Epithelial cell of proximal tubule (primary cell): ENCODE measurements around the gene EXOC6. TPM values are rescaled to one million over a fixed set of nuclear protein-coding genes. Genes with fewer than 3 reads are reported as not detected.
A peak's percentile ranks its signal among the peaks of the same experiment; 100 is the strongest.

ENCODE experiments used
- DNase-seq: peaks from one replicate; pipeline ENCODE4 v3.0.0-alpha.2; 2011; ENCODE audit warnings: low read depth
- H3K4me3 ChIP-seq: 2 replicates; pipeline ENCODE4 v1.5.1; 2011; ENCODE audit warnings: low read depth, mild to moderate bottlenecking, low read length
- CTCF ChIP-seq: conservative IDR thresholded peaks from 2 replicates; pipeline ENCODE4 v1.5.1; 2012; ENCODE audit warnings: low read depth, mild to moderate bottlenecking, low read length
- total RNA-seq: library from RNA; depleted of rRNA; stranded (reverse); fragments of >200 nt; gene quantifications from 2 replicates; pipeline ENCODE4 v1.2.3, GENCODE V29; 2015

The EXOC6 gene
- total RNA-seq, 1 donor from 2014 or later = 12.1 TPM

- no peak for TF ChIP-seq CTCF
- DNase-seq = no peak
- H3K4me3 ChIP-seq = no peak overlapping the region
Observed at GRCh38 chr10:92961638-92962037, 113.3 kb downstream of the EXOC6 start.

DNA sequence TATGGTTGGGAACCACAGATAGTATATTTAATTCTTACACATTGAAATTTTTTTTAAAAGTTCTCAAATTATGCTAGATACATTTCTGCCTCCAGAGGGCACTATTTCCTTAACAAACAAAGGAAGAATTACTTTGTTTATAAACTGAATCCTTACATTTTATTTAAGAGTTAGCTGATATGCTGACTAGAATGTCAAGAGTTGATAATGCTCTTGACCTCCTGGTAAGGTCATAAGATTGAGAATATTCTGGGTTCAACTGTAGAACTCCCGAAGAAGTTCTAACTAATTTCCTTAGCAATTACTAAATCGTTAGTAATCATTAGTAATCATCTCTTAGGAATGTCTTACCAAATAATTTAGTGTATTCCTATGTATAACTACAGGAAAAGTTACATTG, 117.0 kb downstream of the EXOC6 start:
- peak; percentile 12 for DNase-seq
- H3K4me3 ChIP-seq = no peak overlapping the region
- peak; percentile 56 for TF ChIP-seq CTCF

- H3K4me3 ChIP-seq = no peak overlapping the region
- TF ChIP-seq CTCF = no peak
- no peak for DNase-seq
Observed at GRCh38 chr10:92967641-92968040, 119.3 kb downstream of the EXOC6 start.

DNA sequence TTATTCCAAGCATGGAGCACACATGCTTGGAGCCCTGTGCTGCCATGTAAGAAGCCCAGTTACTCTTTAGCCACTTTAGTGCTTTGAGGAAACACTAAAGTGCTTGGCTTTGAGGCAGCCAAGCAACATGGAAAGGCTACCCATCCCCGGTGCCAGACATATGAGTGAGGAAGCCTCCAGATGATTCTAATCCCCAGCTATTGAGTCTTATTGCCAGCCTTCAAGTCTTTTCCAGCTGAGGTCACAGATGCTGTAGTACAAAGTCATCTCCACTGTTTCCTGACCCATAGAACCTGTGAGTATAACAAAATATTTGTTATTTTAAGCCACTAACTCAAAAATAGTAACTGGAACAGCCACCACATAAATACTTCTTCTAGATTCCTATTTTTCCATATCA, 120.8 kb downstream of the EXOC6 start:
- no peak overlapping the region for H3K4me3 ChIP-seq
- no peak for DNase-seq
- no peak for TF ChIP-seq CTCF

DNA sequence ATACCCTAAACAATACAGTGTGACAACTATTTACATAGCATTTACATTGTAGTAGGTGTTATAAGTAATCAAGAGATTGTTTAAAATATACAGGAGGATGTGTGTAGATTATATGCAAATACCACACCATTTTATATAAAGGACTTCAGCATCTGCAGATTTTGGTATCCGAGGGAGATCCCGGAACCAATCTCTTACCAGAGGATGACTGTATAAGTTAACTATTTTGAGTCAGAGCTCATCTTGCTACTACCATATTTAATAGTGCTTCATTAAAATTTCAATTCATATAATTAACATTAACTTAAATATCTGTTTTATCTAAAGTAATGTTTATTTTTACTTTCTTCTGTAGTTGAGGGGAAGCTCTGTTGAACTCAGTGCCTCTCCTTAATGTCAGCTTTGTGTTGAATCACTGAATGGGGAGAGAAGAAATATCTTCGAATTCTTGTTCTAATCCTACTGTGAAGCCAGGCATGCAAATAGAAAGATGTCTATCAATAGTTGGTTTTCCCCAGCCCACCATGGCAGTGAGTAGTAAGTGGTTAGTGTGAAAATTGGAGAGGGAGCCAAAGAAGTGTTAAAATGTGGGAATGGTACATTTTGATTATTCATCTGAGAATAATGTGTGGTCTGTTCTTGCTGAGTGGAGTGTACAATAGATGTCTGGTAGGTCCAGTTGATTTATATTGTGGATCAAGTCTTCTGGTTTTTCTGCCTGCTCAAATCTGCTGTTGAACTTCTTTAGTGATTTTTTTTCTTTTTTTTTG, 122.2 kb downstream of the EXOC6 start:
- no peak overlapping the region for H3K4me3 ChIP-seq
- no peak for TF ChIP-seq CTCF
- DNase-seq = no peak

GRCh38 chr10:92972066-92972870, 123.9 kb downstream of the EXOC6 start:
- H3K4me3 ChIP-seq = no peak overlapping the region
- TF ChIP-seq CTCF = no peak
- peak; percentile 52 for DNase-seq
